NCI-H2029 (cell line): Measurements from ENCODE around the gene HIVEP2.

Source experiments
- DNase-seq: peaks from one replicate; lab custom pipeline; 2025; lab: John Stamatoyannopoulos, UW

The HIVEP2 gene

DNA sequence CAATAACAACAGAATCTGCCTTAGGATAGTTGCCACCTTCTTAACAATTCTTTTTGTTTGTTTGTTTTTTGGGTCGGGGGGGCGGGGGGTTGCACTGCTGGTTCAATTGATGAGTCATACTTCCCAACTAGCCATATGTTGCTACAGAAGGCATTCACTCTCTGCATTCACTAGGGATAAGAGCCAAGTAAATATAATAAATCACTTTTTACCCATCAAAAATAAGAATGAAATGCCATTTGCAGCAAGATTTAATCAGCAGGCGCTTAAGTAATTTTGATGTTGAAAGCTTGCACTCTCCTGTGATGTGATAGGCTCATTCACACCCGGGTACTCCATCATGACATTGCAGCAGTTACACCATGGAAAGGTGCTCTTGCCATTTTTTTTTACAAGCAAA is 209.8 kb downstream of the HIVEP2 start:
- DNase-seq: no peak

GRCh38 chr6:142732790-142733189 is 212.2 kb downstream of the HIVEP2 start:
- DNase-seq: no peak

DNA sequence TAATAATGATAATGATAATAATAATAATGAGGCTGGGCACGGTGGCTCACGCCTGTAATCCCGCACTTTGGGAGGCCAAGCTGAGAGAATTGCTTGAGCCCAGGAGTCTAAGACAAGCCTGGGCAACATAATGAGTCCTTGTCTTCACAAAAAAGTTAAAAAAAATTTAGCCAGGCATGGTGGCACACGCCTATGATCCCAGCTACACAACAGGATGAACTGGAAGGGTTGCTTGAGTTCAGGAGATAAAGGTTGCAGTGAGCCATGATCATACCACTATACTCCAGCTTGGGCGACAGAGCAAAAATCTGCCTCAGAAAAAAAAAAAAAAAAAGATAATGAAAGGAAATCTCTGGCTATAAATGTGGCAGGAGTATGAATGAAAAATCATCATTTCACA is 213.4 kb downstream of the HIVEP2 start:
- no peak for DNase-seq

DNA sequence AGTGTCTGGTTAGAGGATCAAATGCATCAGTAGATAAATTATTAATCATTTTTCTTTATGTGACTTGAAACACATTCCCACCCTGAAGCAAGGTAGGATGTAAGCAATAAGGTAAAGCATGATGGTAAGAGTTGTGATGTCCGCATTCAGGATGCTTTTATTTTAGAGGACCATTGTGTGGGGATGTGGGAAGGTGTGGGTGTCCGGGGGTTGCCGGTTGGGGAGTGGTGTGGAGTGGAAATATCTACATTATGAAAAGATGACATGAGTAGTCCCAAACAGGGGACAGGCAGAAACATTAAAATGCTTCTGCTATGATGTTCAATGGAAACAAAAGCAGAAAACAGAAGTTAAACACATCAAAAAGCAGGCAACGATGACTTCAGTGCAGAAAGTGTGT is 215.4 kb downstream of the HIVEP2 start:
- DNase-seq: no peak

GRCh38 chr6:142728910-142729481 is 216.0 kb downstream of the HIVEP2 start:
- no peak for DNase-seq

DNA sequence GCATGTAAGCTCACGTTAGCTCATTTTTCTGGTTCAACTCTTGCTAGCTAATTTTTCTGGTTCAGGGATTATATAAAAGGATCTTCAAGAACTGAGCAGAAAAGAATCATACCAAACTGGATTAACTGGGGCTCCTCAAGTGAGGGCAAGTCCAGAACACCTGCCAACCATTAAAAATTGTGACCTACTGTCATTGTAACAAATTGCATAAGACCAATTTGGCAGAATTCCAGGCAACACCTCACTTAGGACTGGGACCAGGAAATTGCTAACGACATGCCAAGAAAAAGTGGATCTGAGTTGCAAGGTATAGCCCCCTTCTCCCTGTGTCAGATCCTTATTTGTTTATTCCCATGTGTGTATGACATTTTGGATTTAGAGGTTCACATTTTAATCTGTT is 216.6 kb downstream of the HIVEP2 start:
- peak; percentile 42 for DNase-seq

GRCh38 chr6:142726616-142727015 is 218.4 kb downstream of the HIVEP2 start:
- no peak for DNase-seq

DNA sequence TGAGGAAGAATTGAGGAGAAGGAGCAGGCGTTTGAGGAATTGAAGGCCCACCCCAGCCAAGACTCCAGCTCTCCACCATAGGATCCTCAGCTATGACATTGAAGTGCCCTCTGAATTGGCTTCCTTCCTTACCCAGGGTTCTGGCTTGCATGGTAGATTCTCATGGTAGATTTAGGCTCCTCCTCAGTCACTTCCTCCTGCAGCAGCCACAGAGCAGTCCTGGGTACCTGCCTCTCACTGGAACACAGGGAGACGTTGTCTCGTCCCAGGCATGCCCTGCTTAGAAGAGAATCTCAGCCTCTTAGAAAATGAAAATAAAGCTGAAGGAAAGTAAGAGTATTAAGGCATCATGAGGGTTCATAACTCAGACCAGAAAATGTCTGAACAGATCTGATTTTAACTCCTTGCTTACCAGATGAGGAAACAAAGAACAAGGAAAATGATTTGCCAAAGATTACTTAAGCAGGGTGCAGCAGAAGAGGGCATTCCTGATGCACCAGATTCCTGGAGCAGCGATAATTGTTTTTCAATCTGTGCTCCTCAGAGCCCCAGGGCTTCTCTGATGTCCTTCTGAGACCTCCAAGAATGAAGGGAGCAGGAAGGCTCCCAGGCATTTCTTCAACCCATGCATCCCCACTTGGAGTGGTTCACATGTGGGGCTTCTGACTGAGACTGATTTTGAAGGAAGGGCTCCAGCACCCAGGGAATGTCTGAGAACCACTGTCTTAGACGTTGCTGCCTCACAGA is 219.8 kb downstream of the HIVEP2 start:
- DNase-seq: no peak

- no peak for DNase-seq
Observed at GRCh38 chr6:142722841-142723240, 222.1 kb downstream of the HIVEP2 start.

DNA sequence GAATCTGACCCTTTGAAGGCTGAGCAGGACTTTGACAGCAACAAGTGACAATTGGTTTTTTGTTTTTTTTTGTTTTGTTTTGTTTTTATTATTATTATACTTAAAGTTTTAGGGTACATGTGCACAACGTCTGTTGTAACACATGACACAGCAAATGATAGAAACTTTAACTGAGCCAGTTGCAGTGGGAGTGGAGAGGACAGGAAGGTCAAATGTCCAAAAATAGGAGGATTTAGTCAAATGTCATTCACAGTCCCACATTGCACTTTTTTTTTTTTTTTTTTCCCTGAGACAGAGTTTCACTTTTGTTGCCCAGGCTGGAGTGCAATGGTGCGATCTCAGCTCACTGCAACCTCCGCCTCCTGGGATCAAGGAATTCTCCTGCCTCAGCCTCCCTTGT is 223.0 kb downstream of the HIVEP2 start:
- no peak for DNase-seq

DNA sequence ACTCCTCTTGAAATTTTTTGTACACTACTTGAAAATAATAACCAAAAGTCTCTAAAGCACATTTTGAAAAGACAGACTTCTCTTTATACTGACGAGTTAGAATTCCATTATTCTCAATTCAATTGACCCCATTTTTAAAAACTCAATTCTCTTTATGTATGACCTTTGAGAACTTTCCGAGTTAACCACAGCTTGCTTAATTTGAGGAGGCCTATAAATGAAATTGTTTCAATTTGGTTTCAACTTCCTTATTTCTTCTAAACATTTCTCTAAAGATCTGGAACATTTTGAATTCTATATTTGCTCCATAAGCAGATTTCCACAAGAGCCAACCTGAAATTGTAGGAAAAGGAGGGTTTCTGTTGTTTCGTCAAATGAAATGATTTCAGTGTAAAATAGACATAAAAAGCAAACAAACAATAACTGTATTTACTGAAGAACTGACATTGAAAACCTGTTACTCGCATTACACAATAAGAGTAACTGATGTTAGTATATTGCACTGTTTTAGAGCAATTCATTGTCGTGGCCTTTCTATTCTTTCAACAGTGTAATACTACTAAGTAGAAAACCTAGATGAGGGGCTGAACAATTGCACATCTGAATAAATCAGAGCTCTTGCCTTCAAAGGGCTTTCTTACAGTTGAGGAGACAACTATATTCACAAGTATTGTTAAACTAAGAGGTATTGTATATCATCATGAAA is 223.6 kb downstream of the HIVEP2 start:
- DNase-seq: no peak

- DNase-seq: no peak
Observed at GRCh38 chr6:142718667-142719191, 226.2 kb downstream of the HIVEP2 start.

GRCh38 chr6:142716097-142716496 is 228.9 kb downstream of the HIVEP2 start:
- peak; percentile 6 for DNase-seq

DNA sequence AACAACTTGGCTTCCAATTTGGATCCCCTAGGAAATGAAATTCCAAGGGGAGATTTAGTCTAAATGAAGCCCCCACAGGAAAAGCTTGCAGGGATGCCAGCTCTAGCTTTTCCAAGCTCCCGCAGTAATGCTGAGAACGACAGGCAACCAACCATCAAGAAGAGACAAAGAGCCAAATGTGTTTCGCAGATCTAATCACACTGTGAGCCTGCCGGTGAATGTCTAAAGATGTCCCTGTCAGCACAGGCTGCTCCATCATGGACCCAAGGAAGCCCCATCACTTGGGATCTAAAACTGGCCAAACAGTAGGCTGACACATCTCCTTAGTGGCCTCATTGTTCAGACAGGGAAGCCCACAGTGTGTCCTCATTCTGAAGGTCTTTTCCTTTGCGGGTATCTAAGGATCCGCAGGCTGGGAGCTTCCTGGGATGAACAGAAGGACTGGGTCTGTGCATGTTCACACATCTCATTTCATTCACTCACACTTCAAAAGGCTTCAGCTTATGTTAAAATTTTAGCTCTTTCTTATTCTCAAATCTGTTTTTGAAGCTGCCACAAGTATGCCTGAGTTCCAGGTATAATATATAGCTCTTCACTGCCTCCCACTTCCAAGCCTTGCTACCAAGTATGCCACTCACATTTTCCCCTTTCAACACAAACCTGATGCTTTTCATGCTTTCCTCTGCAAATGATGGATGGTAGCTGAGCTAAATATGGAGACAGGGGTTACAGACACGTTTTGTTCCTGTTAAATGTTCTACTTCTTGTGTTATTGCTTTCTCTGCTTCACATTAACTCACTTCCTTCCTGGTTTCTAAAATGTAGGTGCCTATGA is 229.8 kb downstream of the HIVEP2 start:
- DNase-seq: no peak

DNA sequence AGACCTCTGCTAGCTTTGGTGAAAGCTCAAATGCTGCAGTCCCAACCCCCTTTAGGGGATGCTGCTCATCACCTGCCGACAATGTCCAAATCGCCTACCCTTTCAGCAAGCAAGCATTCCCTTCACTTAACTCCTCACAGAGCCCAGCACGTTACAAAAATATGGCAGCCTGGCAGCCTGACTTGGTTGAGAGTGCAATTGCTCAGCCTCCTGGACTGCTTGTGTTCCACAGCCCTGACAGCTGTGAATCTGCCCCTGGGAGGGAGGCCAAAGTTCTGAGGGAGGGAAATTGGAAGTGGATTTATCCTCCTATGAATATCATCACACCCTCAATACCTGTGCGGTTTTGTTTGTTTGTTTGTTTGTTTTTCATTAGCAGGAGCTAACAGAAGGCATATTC is 231.0 kb downstream of the HIVEP2 start:
- DNase-seq: no peak

GRCh38 chr6:142712231-142712630 is 232.7 kb downstream of the HIVEP2 start:
- DNase-seq: no peak

DNA sequence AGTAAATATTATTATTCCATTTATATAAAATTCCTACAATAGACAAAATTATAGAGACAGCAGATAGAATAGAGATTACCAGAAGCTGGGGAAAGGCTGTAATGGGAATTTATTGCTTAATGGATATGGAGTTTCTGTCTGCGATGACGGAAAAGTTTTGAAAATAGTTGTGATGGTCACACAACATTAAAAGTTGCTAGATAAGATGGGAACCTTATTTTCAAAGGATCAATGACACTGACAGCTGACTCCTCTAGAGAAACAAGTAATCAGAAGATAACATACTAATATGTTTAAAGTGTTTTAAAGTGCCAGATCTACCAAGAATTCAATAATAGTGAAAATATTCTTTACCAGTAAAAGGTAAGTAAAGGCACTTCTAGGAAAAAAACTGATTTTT is 236.3 kb downstream of the HIVEP2 start:
- DNase-seq: no peak

DNA sequence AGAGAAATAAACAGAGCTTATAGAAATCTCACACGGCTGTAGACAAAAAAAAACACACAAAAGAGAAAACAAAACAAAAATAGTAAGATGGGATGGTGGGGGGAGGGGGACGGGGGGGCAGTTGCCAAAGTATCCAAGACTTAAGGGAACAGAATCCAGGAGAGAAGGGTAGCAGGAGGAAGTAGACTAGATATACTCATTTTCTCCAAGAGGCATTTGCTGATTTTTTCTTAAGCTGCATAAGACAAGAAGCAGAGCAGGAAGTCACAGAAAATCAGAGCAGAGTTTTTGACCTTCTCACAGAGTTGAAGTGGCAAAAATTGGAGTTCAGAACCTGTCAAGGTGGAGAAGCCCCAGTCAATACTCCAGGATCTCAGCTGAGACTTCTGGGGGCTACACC is 237.7 kb downstream of the HIVEP2 start:
- no peak for DNase-seq

DNA sequence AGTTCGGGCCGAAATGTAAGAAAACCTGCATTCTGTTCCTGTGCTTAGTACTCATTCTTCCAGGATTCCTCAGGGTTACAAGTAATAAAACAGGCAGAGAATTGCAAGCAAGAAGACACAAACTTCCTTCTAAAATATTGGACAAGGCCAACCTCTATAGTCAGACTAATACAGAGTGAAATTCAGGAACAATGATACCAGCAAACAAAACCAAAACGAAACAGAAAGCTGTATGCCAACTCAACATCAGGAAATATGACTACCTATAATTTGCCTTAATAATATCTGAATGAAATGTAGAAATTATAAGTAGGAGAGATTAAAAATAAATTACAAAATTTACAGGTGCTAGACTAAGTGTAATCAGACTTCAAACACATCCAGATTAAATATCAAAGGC is 238.8 kb downstream of the HIVEP2 start:
- no peak for DNase-seq

GRCh38 chr6:142705054-142705453 is 239.9 kb downstream of the HIVEP2 start:
- no peak for DNase-seq

DNA sequence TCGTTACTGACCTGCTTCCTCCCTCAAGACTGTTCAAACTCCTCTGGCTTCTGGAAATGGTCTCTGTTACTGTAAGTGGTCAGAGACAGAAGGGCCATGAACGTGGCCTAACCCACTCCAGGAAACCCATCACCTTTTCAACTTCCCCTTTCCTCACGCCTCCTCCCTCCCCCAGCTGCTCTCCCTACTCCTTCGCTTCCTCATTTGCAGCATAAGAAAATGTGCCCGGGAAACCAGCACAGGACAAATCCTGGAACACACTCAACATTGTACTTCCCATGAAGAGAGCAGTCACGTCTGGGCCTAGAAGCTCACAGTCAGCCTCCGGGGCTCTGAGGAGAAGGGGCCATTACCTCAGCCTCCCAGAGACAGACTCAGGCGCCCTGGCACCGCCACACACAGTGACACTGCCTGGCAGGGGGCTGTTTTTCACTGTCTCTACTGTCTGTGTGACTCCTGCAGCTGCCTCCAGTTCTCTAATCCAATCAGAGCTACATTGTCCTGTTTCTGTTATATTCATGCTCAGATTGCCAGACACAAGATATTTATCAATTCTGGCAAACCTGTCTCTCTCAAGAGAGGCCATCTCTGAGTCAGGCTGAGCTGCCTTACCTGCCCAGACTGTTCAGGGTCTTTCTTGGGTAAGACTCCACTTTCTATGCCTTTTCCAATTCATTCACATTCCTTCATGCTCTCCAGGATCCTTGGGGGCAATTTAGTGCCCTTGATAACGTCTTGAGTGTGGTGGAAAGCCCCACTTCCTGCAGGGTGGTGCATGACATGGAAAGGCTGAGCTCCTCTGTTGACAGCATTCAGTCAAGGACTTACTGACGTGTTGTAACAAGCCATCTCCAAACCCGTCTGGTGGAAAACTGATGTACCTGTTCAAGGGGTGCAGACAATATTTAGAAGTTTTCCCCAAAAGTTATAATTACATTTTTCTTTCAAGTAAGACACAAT is 242.2 kb downstream of the HIVEP2 start:
- DNase-seq: no peak
